ENCODE results near the gene MOB3B. TPM values are rescaled to one million over a fixed set of nuclear protein-coding genes. Genes with fewer than 3 reads are reported as not detected.

Gene MOB3B
- total and polyA plus RNA-seq, 2 of the 13 experiments (the other 11 are each of a cell fraction or from before 2014, with no cell fraction given) = 0.03 to 0.09 TPM

- peak; percentile 77; the same call in 1 of the 2 replicates for TF ChIP-seq AHDC1 (CRISPR knock-in tag; IDR thresholded peaks at IDR 0.05; ENCODE audit: borderline replicate concordance)
- TF ChIP-seq RCOR2 (CRISPR knock-in tag; IDR thresholded peaks at IDR 0.05) = 0 out of 2 replicates have a peak, but pooled peaks have one; percentile 37
- peak; percentile 90 for TF ChIP-seq SOX5 (CRISPR knock-in tag; IDR thresholded peaks at IDR 0.05; ENCODE audit: borderline replicate concordance)
- no peak for TF ChIP-seq MIER2 (CRISPR knock-in tag; IDR thresholded peaks at IDR 0.05)
- TF ChIP-seq PRDM10 (CRISPR knock-in tag; IDR thresholded peaks at IDR 0.05; ENCODE audit: low read depth) = no peak
- no peak for TF ChIP-seq ZNF143 (CRISPR knock-in tag; IDR thresholded peaks at IDR 0.05)
- no peak for TF ChIP-seq SNAPC5 (CRISPR knock-in tag; IDR thresholded peaks at IDR 0.05; ENCODE audit: borderline replicate concordance)
- TF ChIP-seq CBX5 (CRISPR knock-in tag; IDR thresholded peaks at IDR 0.05; ENCODE audit: borderline replicate concordance) = no peak
- TF ChIP-seq CEBPB (IDR thresholded peaks at IDR 0.05; ENCODE audit: borderline replicate concordance, low read depth, low read length) = peak; percentile 94
- no peak for TF ChIP-seq NCOA1 (CRISPR knock-in tag; IDR thresholded peaks at IDR 0.05)
- peak; percentile 94; the same call in 1 of the 2 replicates for TF ChIP-seq EHMT2 (IDR thresholded peaks at IDR 0.05; ENCODE audit: borderline replicate concordance, low read depth, low read length)
- no peak for TF ChIP-seq ZNF468 (CRISPR knock-in tag; IDR thresholded peaks at IDR 0.05)
- TF ChIP-seq PPARG (CRISPR knock-in tag; conservative IDR thresholded peaks at IDR 0.05) = peak; percentile 83
- peak; percentile 37; the same call in 1 of the 2 replicates for TF ChIP-seq BCL6 (CRISPR knock-in tag; IDR thresholded peaks at IDR 0.05)
- no peak for TF ChIP-seq ZSCAN25 (CRISPR knock-in tag; IDR thresholded peaks at IDR 0.05)
- peak; percentile 66 for TF ChIP-seq NCOA2 (CRISPR knock-in tag; IDR thresholded peaks at IDR 0.05)
- 0 out of 4 replicates have a peak, but pooled peaks of 1 of the 2 experiments have one; percentile 27 for TF ChIP-seq ATF4 (CRISPR knock-in tag; IDR thresholded peaks at IDR 0.05)
- peak; percentile 73 for TF ChIP-seq TCF7 (IDR thresholded peaks at IDR 0.05; ENCODE audit: low read depth)
- no peak for TF ChIP-seq MXD3 (CRISPR knock-in tag; IDR thresholded peaks at IDR 0.05)
- peak; percentile 77 for TF ChIP-seq HMG20A (CRISPR knock-in tag; IDR thresholded peaks at IDR 0.05; ENCODE audit: borderline replicate concordance)
- TF ChIP-seq ZNF644 (CRISPR knock-in tag; IDR thresholded peaks at IDR 0.05; ENCODE audit: low read depth) = peak; percentile 80
Observed at GRCh38 chr9:27566118-27566517, 36.5 kb upstream of the MOB3B start (continued).

Data from HepG2 (cell line).